GM21825 (cell line): Measurements from ENCODE around the gene BNC2.

Source experiments
- ATAC-seq: cut with Tn5 transposase; IDR thresholded peaks from one replicate; pipeline ENCODE4 v1.9.1; 2021; ENCODE audit warnings: mild to moderate bottlenecking, moderate library complexity; ENCODE audit not compliant: unreplicated experiment

Gene BNC2

GRCh38 chr9:16680975-16681651, 189.4 kb downstream of the BNC2 start:
- ATAC-seq: no peak

- no peak for ATAC-seq
These were observed 189.9 kb downstream of the BNC2 start for GRCh38 chr9:16680541-16680940.

- ATAC-seq: no peak
These were observed 191.1 kb downstream of the BNC2 start for GRCh38 chr9:16679327-16679821.

GRCh38 chr9:16676519-16676918, 194.0 kb downstream of the BNC2 start:
- no peak for ATAC-seq

- ATAC-seq: no peak
These were observed 195.3 kb downstream of the BNC2 start for GRCh38 chr9:16675131-16675530.

GRCh38 chr9:16673171-16673570, 197.3 kb downstream of the BNC2 start:
- ATAC-seq: no peak

GRCh38 chr9:16672501-16672900, 198.0 kb downstream of the BNC2 start:
- ATAC-seq: no peak

- no peak for ATAC-seq
These were observed 198.8 kb downstream of the BNC2 start for GRCh38 chr9:16671591-16672137.

GRCh38 chr9:16670791-16671190, 199.7 kb downstream of the BNC2 start:
- ATAC-seq: no peak

- ATAC-seq: no peak
These were observed 201.7 kb downstream of the BNC2 start for GRCh38 chr9:16668734-16669295.

GRCh38 chr9:16664211-16664610, 206.3 kb downstream of the BNC2 start:
- ATAC-seq: no peak

- no peak for ATAC-seq
These were observed 208.7 kb downstream of the BNC2 start for GRCh38 chr9:16661816-16662215.

- ATAC-seq: no peak
These were observed 211.4 kb downstream of the BNC2 start for GRCh38 chr9:16659096-16659495.

GRCh38 chr9:16656432-16657169, 213.9 kb downstream of the BNC2 start:
- no peak for ATAC-seq

- no peak for ATAC-seq
These were observed 215.8 kb downstream of the BNC2 start for GRCh38 chr9:16654596-16655126.

GRCh38 chr9:16653491-16654399, 216.7 kb downstream of the BNC2 start:
- ATAC-seq: no peak

GRCh38 chr9:16652582-16652981, 217.9 kb downstream of the BNC2 start:
- no peak for ATAC-seq

- no peak for ATAC-seq
These were observed 219.0 kb downstream of the BNC2 start for GRCh38 chr9:16651446-16651964.

- no peak for ATAC-seq
These were observed 224.5 kb downstream of the BNC2 start for GRCh38 chr9:16645970-16646369.

- no peak for ATAC-seq
These were observed 227.9 kb downstream of the BNC2 start for GRCh38 chr9:16642421-16643109.
